HG02763 (cell line): ENCODE data around the gene TBC1D7.
"Not testable (repeated sequence)": the region's sequence is repeated elsewhere in the genome, so short reads cannot be mapped to it uniquely, and the experiment has no call there.

Experiments used
- ATAC-seq: cut with Tn5 transposase; IDR thresholded peaks from one replicate; pipeline ENCODE4 v1.9.1; 2021; ENCODE audit warnings: mild to moderate bottlenecking, moderate library complexity; ENCODE audit not compliant: unreplicated experiment

The TBC1D7 gene

DNA sequence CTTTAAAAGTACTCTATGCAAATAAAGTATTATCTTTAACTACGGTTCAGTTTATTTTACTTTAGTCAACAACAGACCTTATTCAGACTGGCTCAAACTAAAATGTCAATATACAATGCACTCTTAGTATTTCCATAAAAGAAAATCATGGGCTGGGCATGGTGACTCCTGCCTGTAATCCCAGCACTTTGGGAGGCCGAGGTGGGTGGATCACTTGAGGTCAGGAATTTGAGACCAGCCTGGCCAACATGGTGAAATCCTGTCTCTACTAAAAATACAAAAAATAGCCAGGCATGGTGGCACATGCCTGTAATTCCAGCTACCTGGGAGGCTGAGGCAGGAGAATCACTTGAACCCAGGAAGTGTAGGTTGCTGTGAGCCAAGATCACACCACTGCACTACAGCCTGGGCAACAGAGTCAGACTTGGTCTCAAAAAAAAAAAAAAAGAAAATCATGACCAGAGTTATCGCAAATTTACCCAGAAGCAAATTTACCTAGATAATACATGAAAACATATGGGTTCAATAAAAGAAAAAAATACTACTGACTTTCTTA is 2.2 kb downstream of the TBC1D7 start:
- ATAC-seq, result not testable (repeated sequence)

GRCh38 chr6:13319891-13320564 is 8.3 kb downstream of the TBC1D7 start:
- no peak for ATAC-seq

DNA sequence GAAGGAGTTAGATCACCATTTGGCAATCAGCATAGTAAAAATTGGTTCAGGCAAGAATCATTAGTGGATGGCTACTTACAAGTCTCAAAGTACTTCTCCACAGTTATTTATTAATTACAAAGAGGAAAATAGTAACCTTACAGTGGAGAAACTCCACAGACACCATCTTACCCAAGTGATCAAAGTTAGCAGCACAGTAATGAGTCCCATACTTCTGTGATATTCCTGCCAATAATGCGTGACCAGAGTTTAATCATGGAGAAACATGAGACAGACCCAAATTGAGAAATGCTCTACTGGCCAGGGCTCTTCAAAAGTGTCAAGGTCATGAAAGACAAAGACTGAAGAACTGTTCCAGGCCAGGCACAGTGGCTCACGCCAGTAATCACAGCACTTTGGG is 9.5 kb downstream of the TBC1D7 start:
- no peak for ATAC-seq

- ATAC-seq, result no peak
Measured at GRCh38 chr6:13315896-13316295, 12.4 kb downstream of the TBC1D7 start.

DNA sequence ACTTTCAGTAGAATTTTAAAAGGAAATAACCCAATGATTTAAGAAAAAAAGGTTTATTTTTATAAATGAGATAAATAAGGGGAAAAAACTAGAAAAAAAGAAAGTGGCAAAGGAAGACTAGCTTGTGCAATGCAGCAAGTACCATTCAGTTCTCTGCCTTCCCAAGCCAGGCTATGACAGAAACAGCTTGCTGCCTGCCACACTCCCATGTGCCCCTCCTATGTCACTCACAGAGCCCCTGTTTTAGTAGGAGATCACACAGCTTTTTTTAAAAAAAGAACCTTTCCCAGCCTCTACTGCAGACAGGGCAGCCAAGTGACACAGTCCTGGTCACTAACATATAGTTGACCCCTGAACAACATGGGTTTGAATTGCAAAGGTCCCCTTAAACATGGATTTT is 13.5 kb downstream of the TBC1D7 start:
- no peak for ATAC-seq

- ATAC-seq, result no peak
Measured at GRCh38 chr6:13311155-13311554, 17.2 kb downstream of the TBC1D7 start.

GRCh38 chr6:13308332-13308731 is 20.0 kb downstream of the TBC1D7 start:
- no peak for ATAC-seq

DNA sequence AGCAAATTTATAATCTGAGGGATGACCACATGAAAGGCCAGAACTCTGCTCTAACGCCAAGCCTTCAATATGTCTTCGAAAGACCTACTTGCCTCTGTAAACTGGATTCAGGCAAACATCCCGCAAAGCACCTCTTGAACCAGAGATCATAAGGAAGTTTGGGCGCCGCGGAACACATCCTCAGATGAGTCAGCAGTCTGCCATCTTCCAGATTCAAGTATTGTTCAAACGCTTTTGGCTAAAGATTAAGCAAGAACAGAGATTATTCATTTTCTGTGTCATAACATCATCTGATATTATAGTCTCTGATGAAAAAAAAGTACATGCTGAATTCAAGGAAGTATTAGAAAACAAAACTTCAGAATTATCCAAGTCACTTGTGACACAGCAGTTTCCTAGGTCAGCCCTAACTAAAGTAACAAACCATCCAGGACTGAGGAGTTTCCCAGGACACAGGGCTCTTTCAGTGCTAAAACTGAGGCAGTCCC is 20.8 kb downstream of the TBC1D7 start:
- no peak for ATAC-seq

DNA sequence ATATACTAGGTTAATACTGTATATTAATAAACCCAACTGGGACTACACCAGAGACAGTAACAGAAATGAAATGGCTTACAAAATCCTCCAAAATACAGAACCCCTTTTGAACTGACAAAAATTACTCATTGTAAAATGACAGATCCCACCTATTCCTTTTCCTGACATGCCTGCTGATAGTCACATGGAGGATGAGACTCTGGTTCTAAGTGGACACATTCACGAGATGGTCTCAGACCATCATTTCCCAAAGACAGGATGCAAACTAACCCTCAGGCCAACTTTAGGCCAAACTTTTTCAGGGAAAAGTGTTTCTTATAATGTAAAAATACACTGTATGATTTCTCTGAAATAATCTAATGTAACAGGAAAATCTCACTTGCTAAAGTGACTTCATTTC is 22.5 kb downstream of the TBC1D7 start:
- no peak for ATAC-seq

DNA sequence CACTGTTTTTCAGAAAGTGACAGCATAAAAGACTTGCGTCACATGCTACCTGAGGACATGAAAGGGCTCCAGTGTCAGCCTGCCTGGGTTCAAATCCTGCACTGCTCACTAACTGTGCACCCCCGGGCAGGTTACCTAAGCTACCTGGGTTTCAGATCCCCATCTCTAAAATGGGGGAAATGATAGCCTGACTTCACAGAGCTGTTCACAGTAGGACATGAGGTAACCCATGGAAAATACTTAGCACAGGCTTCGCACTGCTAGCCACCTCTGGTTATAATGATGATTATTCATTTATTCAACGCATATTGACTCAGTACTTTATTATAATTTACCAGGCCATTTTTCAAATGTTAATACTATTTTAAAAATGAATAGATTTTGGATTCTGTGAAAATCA is 23.0 kb downstream of the TBC1D7 start:
- ATAC-seq, result no peak

DNA sequence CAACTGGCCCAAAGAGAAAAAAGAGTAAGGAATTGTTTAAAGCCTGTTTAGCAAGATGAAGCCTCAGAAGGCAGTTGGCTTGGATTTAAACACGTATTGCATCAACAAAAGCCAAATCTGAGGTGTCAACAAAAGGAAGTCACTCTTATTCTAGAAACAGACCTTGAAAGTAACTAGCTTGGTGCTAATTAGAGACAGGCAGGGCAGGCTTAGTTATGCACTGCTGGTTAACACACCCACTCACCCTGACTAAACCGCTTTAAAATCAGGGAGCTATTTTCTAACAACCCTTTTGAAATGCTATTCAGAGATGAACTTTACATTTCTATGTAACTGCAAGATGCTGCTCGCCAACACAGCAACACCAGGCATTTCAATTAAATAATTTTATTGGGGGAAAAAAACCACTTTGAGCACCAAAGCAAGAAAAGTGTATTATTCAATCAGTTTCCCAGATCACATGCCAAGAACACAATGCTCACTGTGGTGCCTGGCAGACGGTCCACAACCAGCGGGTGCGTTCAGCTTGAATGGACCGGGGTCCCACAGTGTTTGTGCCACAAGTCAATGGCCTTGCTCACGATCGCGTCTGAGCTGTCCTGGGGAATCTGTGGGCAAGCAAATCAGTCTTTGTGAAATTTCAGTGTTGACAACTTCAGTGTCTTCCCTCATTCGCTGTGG is 23.6 kb downstream of the TBC1D7 start:
- peak; percentile 34 for ATAC-seq

GRCh38 chr6:13304101-13304500 is 24.2 kb downstream of the TBC1D7 start:
- no peak for ATAC-seq

DNA sequence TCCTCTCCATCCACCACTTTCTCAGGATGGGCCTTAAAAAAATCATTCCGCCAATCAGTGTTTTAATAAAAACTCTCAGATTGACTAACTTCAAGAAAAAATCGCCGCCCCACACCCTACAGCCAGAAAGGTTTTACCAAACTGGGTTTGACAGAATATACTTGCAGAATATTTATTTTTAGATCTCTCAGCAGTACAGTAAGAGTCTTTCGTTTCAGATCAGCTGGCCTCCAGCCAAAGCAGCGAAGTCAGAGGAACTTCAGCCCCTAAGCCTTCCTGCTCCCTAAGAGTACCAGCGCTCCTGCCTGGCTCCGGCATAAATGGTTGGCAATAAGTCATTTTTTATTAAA is 24.7 kb downstream of the TBC1D7 start:
- ATAC-seq, result peak; percentile 37

DNA sequence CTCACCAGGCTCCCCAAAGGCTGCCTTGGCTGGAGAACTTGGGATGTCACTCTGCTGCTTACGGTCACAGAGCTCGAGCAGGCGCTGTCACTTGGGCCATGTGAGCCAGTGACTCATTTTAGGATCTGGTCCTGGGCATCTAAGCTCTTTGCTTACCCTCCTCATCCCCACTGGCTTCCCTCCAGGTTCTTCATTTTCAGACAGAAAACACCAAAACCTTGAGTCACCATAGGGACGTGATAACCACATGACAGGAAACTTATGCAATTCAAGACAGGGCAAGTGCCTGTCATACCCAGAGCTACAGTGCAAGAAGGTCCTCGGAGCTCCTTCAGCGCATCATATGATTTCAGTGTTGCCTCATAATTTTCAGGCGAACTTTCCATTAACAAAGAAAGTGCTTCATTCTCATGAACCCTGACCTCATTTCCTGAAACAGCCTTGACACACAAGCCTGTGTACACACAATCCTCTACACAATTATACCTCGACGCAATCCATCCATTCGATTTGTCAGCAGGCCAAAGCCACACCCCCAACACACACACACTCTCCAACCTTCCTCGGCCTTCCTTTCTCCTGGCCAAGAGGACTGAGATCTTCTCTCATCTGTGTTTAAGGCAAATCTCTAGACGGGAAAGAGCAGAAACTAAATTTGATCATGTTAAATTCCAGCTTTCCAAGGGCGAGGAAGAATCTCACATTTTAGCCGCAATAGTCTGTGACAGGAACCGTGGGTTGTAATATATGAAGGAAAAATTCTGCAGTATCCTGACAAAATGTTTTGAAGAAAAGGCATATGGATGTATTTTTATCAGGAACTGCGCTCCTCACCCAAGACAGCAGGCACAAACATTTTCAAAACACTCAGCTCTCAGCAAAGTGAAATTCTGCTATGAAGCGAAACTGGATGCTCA is 25.3 kb downstream of the TBC1D7 start:
- peak; percentile 64 for ATAC-seq

DNA sequence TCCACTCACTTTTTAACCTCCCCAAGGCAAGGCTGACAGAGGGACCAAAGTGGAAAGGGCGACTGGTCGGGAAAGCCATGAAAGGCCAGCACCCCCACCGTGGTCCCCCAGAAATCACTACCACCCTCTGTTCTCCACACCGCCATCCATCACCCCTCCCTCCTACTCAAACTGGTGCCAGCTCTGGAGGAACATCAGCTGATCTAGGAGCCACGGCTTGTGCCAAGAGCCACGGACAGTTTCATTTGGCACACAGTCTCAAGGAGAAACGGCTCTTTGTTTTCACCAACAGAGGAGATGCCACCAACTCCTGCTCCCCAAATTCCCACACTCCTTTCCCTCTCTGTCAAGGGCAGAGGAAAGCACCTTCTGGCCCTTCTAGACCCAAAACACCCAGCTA is 26.0 kb downstream of the TBC1D7 start:
- ATAC-seq, result no peak

DNA sequence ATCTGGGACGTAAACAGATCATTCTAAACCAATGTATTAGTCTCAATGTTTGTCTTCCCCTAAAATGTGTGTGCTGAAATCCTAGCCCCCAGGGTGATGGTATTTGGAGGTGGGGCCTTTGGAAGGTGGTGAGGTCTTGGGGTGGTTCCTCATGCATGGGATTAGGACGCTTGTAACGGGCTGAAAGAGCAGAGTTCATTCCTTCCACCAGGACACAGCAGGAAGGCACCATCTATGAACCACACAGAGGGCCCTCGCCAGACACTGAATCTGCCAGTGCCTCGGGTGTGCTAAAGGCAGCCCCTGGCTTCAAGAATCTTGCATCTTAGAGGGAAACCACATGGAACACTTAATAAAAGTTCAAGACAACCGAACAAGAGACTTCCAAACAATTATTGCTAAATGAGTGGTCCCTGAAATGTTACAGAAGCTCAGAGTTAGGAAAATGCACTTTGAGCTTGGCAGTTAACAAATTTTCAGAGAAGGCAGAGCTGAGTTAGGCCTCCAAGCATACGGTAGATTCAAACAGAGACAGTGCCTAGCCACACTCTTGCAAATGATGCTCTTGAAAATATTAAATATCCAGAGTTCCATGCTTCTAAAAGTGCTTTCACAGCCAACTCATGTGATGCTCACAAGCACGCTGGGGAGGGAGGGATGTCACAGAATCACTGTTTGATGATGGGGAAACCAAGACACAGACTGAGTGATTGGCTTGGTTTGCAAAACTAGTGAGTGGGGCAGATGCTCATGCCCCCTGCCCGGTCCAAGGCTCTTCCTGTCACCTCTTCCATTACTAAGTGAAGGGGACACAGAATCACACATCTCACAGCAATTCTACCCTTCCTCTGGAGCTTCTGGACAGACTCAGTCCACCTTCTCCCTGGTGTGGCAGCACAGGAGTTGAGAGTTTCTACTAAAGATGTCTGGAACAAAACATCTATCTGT is 27.4 kb downstream of the TBC1D7 start:
- no peak for ATAC-seq

- ATAC-seq, result no peak
Measured at GRCh38 chr6:13299918-13300317, 28.4 kb downstream of the TBC1D7 start.

- no peak for ATAC-seq
Measured at GRCh38 chr6:13299403-13299821, 28.9 kb downstream of the TBC1D7 start.

DNA sequence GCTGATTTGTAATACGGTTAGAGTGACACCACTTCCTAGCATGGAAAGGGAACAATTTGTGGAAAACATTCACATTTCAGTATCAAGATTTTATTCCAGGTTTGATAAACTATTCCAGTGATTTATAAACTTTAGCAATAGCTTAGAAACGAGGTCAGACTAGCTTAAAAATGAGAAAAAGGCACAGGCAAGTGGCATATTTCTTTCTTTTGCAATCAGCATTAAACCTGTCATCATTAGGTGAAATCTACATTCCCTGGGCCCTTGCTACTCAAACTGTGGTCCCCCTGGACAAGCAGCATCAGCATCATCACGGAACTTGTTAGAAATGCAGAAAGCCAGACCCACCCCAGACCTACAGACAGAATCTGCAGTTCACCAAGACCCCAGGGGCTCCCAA is 29.9 kb downstream of the TBC1D7 start:
- no peak for ATAC-seq

DNA sequence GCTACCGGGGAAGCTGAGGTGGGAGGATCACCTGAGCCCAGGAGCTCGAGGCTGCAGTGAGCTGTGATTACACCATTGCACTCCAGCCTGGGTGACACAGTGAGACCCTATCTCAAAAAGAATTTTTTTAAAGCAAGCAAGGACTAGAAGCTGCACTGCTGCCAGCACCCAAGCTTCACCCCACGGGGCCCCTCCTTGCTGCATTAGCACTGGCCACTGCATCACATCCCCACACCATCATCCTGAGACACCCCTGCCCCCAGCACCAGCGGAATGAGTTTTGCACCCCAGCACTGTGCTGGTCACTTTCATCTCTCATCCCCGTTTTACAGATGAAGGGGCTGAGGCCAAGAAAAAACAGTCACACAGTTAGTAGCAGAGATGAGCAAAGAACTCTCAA is 30.9 kb downstream of the TBC1D7 start:
- no peak for ATAC-seq
